IPS-20b (cell line): ENCODE data around the gene RABEP2.
"Not testable (repeated sequence)": the region's sequence is repeated elsewhere in the genome, so short reads cannot be mapped to it uniquely, and the experiment has no call there.

Source experiments
- H3K27ac ChIP-seq: one replicate; pipeline ENCODE4 v1.5.1; 2013; ENCODE audit warnings: low read length
- H3K27me3 ChIP-seq: 2 replicates; pipeline ENCODE4 v1.6.1; 2013; ENCODE audit warnings: mild to moderate bottlenecking, low read length, inconsistent platforms; ENCODE audit not compliant: insufficient read depth
- H3K36me3 ChIP-seq: 2 replicates; pipeline ENCODE4 v1.6.1; 2013; ENCODE audit warnings: low read depth, mild to moderate bottlenecking, inconsistent platforms, low read length, moderate library complexity; ENCODE audit not compliant: insufficient read depth
- H3K4me1 ChIP-seq: 2 replicates; pipeline ENCODE4 v1.6.1; 2013; ENCODE audit warnings: mild to moderate bottlenecking, control low read depth, inconsistent platforms, low read length, moderate library complexity; ENCODE audit not compliant: insufficient read depth
- H3K4me3 ChIP-seq: 2 replicates; pipeline ENCODE4 v1.5.1; 2013; ENCODE audit warnings: mild to moderate bottlenecking, low read length, inconsistent platforms
- H3K9ac ChIP-seq: 2 replicates; pipeline ENCODE4 v1.6.1; 2013; ENCODE audit warnings: low read depth, mild to moderate bottlenecking, inconsistent platforms, low read length, moderate library complexity
- H3K9me3 ChIP-seq: 2 replicates; pipeline ENCODE4 v1.6.1; 2013; ENCODE audit warnings: mild to moderate bottlenecking, low read depth, low read length, inconsistent platforms; ENCODE audit not compliant: insufficient read depth

The RABEP2 gene

DNA sequence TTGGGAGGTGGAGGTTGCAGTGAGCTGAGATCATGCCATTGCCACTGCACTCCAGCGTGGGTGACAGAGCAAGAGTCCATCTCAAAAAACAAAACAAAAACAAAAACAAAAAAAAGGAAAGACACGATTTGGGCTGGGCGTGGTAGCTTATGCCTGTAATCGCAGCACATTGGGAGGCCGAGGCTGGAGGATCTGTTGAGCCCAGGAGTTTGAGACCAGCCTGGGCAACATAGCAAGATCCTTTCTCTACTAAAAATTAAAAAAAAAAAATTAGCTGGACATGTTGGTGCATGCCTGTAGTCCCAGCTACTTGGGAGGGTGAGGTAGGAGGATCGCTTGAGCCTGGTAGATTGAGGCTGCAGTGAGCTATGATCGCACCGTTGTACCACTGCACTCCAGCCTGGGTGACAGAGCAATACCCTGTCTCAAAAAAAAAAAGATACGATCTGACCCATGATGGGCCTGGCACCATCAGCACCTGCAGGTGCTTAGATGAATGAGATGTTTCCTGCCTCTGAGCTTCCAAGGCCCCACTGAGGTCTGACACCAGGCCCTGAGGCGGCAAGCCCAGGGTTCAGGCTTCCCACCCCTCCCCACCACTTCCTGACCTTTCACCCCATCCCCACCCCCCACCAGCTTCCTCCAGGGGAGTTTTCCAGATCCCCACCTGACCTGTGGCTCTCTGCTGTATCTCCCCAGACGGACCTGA is 25.0 kb downstream of the RABEP2 start:
- H3K4me3 ChIP-seq, result no peak overlapping the region
- no peak overlapping the region for H3K9ac ChIP-seq
- H3K4me1 ChIP-seq, result no peaks in the 10 kb centered on the region
- no peaks in the 10 kb centered on the region for H3K9me3 ChIP-seq
- no peak overlapping the region for H3K27ac ChIP-seq
- H3K36me3 ChIP-seq, result no peaks in the 10 kb centered on the region; the same call in 1 of the 2 replicates
- no peaks in the 10 kb centered on the region for H3K27me3 ChIP-seq

- Histone ChIP-seq H3K27me3 (no peaks in the 10 kb centered on the region), H3K9ac (no peak overlapping the region), H3K27ac (no peak overlapping the region), H3K36me3 (no peaks in the 10 kb centered on the region), H3K9me3 (no peaks in the 10 kb centered on the region), H3K4me1 (no peaks in the 10 kb centered on the region), H3K4me3 (no peak overlapping the region)
Measured at GRCh38 chr16:28898942-28899341, 26.1 kb downstream of the RABEP2 start.

DNA sequence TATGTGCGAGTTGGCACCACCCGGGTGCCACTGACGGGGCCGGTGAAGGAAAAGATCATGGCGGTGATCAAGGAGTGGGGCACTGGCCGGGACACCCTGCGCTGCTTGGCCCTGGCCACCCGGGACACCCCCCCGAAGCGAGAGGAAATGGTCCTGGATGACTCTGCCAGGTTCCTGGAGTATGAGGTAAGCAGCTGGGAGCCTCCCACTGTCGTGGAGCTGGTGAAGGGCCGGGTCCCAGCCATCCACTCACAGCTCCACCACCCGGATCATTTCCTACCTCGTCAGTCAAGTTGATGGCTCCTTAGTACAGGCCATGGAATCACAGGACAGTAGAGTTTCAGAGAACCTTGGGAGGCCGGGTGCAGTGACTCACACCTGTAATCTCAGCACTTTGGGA is 26.8 kb downstream of the RABEP2 start:
- H3K4me3 ChIP-seq, result no peak overlapping the region
- H3K36me3 ChIP-seq, result no peaks in the 10 kb centered on the region

DNA sequence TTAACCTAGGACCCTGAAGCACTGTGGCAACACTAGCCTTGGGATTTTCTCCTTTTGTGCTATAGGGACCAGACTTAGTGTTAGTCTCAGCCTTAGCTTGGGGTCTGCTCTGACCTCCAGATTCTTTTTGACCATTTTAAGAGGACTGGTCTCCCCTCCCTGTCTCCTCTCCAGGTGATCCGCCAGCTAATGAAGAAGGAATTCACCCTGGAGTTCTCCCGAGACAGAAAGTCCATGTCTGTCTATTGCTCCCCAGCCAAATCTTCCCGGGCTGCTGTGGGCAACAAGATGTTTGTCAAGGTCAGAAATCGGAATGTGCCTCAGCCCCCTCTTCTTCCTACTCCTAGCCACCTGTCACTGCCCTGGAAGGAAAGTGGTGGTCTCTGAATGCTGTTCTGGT is 27.2 kb downstream of the RABEP2 start:
- Histone ChIP-seq H3K4me1 (no peaks in the 10 kb centered on the region), H3K36me3 (no peaks in the 10 kb centered on the region), H3K9ac (no peak overlapping the region), H3K27me3 (no peaks in the 10 kb centered on the region), H3K27ac (no peak overlapping the region), H3K9me3 (no peaks in the 10 kb centered on the region), H3K4me3 (no peak overlapping the region)

More for the DNA sequence above, 26.8 kb downstream of the RABEP2 start:
- Histone ChIP-seq H3K9ac (no peak overlapping the region), H3K27ac (no peak overlapping the region), H3K9me3 (no peaks in the 10 kb centered on the region), H3K27me3 (no peaks in the 10 kb centered on the region), H3K4me1 (no peaks in the 10 kb centered on the region)

DNA sequence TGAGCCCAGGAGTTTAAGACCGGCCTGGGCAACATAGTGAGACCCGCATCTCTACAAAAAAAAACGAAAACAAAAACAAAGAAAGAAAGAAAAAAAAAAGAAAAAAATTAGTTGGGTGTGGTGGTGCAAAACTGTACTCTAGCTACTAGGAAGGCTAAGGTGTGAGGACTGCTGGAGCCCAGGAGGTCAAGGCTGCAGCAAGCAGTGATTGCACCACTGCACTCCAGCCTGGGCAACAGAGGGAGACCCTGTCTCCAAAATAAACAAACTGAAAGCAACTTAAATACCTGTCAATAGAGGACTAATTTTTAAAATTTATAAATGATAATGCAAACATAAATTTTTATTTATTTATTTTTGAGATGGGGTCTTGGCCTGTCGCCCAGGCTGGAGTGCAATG is 29.4 kb downstream of the RABEP2 start:
- Histone ChIP-seq H3K4me3 (no peak overlapping the region), H3K9me3 (no peaks in the 10 kb centered on the region), H3K36me3 (no peaks in the 10 kb centered on the region), H3K27me3 (no peaks in the 10 kb centered on the region), H3K27ac (no peak overlapping the region), H3K9ac (no peak overlapping the region), H3K4me1 (no peaks in the 10 kb centered on the region)

- no peak overlapping the region for H3K4me3 ChIP-seq
- no peaks in the 10 kb centered on the region for H3K4me1 ChIP-seq
- no peak overlapping the region for H3K27ac ChIP-seq
- H3K9ac ChIP-seq, result no peak overlapping the region
- H3K36me3 ChIP-seq, result no peaks in the 10 kb centered on the region
- H3K27me3 ChIP-seq, result no peaks in the 10 kb centered on the region
- H3K9me3 ChIP-seq, result no peaks in the 10 kb centered on the region
Measured at GRCh38 chr16:28893291-28893690, 31.7 kb downstream of the RABEP2 start.

- Histone ChIP-seq H3K36me3 (no peaks in the 10 kb centered on the region), H3K4me1 (no peaks in the 10 kb centered on the region), H3K4me3 (no peak overlapping the region), H3K9ac (no peak overlapping the region; the same call in 1 of the 2 replicates), H3K27me3 (no peaks in the 10 kb centered on the region), H3K27ac (no peak overlapping the region), H3K9me3 (no peaks in the 10 kb centered on the region)
Measured at GRCh38 chr16:28891964-28892890, 32.8 kb downstream of the RABEP2 start.

DNA sequence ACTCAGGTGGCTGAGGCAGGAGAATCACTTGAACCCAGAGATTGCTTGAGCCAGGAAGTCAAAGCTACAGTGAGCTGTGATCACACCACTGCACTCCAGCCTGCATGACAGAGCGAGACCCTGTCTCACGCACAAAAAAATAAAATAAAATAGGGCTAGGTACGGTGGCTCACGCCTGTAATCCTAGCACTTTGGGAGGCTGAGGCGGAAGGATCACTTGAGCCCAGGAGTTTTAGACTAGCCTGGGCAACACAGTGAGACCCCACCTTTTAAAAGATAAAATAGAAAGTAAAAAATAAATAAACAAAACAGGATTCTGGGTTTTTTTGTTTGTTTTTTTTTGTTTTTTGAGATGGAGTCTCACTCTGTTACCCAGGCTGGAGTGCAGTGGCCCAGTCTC is 34.7 kb downstream of the RABEP2 start:
- H3K4me3 ChIP-seq, H3K4me1 ChIP-seq, H3K36me3 ChIP-seq, H3K9ac ChIP-seq, H3K27ac ChIP-seq, H3K9me3 ChIP-seq, H3K27me3 ChIP-seq: not testable (repeated sequence)

DNA sequence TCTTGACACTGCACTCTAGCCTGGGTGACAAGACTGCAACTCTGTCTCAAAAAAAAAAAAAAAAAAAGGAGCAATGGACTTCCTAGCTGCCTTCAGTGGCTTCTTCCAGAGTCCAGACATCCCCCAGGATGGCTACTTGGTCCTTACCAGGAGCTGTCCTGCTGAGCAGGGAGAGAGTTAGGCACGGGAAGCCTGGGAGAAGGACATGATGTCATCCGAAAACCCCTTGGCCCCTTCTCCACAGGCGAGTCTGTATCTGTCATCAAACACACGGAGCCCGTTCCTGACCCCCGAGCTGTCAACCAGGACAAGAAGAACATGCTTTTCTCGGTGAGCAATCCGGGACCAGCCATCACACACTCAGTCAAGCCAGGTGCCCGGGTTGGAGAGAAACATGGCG is 38.1 kb downstream of the RABEP2 start:
- Histone ChIP-seq H3K27me3 (no peaks in the 10 kb centered on the region), H3K9ac (no peak overlapping the region), H3K4me3 (no peak overlapping the region), H3K9me3 (no peaks in the 10 kb centered on the region), H3K4me1 (peaks cover 6% of the 10 kb centered on the region; the same call in 1 of the 2 replicates), H3K36me3 (no peaks in the 10 kb centered on the region), H3K27ac (no peak overlapping the region)

DNA sequence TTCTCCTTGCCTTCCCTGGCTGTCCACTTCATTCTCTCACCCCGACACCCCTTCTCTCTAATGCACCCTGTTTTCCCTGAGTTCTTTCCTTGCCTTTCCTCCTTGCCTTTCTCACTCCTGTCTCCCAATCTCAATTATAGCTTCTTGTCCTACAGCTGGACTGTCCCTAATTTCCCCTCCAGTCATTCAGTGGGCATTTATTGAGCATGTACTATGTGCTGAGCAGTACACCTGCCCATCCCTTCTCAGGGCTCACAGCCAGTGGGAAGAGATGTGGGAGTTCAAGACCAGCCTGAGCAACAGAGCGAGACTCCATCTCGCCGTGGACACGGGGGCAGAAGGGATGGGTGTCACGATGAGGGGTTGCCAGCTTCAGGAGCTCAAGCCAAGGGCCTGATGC is 41.0 kb downstream of the RABEP2 start:
- H3K4me3 ChIP-seq, result no peak overlapping the region
- H3K9me3 ChIP-seq, result no peaks in the 10 kb centered on the region
- peaks cover 15% of the 10 kb centered on the region for H3K27me3 ChIP-seq
- no peak overlapping the region for H3K9ac ChIP-seq
- H3K4me1 ChIP-seq, result peaks cover 6% of the 10 kb centered on the region; the same call in 1 of the 2 replicates
- no peak overlapping the region for H3K27ac ChIP-seq
- H3K36me3 ChIP-seq, result no peaks in the 10 kb centered on the region

GRCh38 chr16:28883221-28883996 is 41.6 kb downstream of the RABEP2 start:
- Histone ChIP-seq H3K4me3 (no peak overlapping the region), H3K27me3 (peaks cover 15% of the 10 kb centered on the region), H3K4me1 (peaks cover 10% of the 10 kb centered on the region; the same call in 1 of the 2 replicates), H3K9me3 (no peaks in the 10 kb centered on the region), H3K36me3 (no peaks in the 10 kb centered on the region), H3K9ac (peak overlapping the region; percentile 2; the same call in 1 of the 2 replicates), H3K27ac (no peak overlapping the region)
